Sigmoid colon (tissue), 7 donors: ENCODE data around the gene NKAIN4. TPM values are rescaled to one million over a fixed set of nuclear protein-coding genes. Genes with fewer than 3 reads are reported as not detected.

Experiments used
- DNase-seq: peaks from one replicate; pipeline ENCODE4 v3.0.0-alpha.2; 2019
- H3K27ac ChIP-seq, 4 donors: fragments of 200-600 bp; sonication (generic); one replicate each; pipeline ENCODE4 v1.5.1; 2016 to 2019; ENCODE audit warnings: mild to moderate bottlenecking in 1 of 4
- H3K27me3 ChIP-seq, 3 donors: fragments of 200-600 bp; sonication (generic); one replicate each; pipeline ENCODE4 v1.5.1; 2019; ENCODE audit warnings: mild to moderate bottlenecking in 1 of 3
- H3K36me3 ChIP-seq, 4 donors: fragments of 200-600 bp; sonication (generic); one replicate each; pipeline ENCODE4 v1.5.1; 2016 to 2019
- H3K4me1 ChIP-seq, 4 donors: fragments of 200-600 bp; sonication (generic); one replicate each; pipeline ENCODE4 v1.5.1; 2017 to 2019
- H3K4me3 ChIP-seq, 4 donors: fragments of 200-600 bp; sonication (generic); one replicate each; pipeline ENCODE4 v1.5.1; 2017 to 2019; ENCODE audit warnings: mild to moderate bottlenecking in 2 of 4, moderate library complexity in 1 of 4
- H3K9me3 ChIP-seq, 4 donors: fragments of 200-600 bp in 3 of 4; sonication (generic) in 3 of 4; one replicate each; pipeline versions ENCODE4 v1.5.1 to v1.6.1; 2013 to 2019
- EP300 ChIP-seq, 4 donors: sonication (generic); formaldehyde crosslinking; IDR thresholded peaks; one replicate each; pipeline ENCODE4 v1.6.1; 2017; ENCODE audit warnings: antibody characterized with exemption in 4 of 4
- POLR2A ChIP-seq, 2 donors: fragments of 450-650 bp; IDR thresholded peaks; one replicate each; pipeline ENCODE4 v1.6.1; 2016; ENCODE audit warnings: antibody characterized with exemption in 2 of 2, mild to moderate bottlenecking in 2 of 2, moderate library complexity in 2 of 2
- POLR2AphosphoS5 ChIP-seq, 4 donors: sonication (generic); formaldehyde crosslinking; IDR thresholded peaks; one replicate each; pipeline ENCODE4 v1.6.1; 2017; ENCODE audit warnings: antibody characterized with exemption in 4 of 4
- WGBS, 2 donors: extraction: QIAGEN DNeasy Blood & Tissue Kit; methylation state at CpG; one replicate each; pipeline ENCODE4 v1.1.7; 2013; 5-methylcytosine and 5-hydroxymethylcytosine counted together
- intact Hi-C: fragments of 100-400 bp; cut with DNase I; formaldehyde crosslinking; loops from one replicate; pipeline ENCODE4 v1.15.1; 2023
- polyA plus RNA-seq, 3 donors: library from polyadenylated mRNA; stranded (reverse); fragments of 200-250 nt; gene quantifications; one replicate each; pipeline ENCODE4 v1.2.3, GENCODE V29; 2013
- total RNA-seq, 4 donors: library from RNA; depleted of rRNA; stranded (reverse); fragments of >200 nt; gene quantifications; one replicate each; pipeline ENCODE4 v1.1.0, GENCODE V29; 2016
- TF ChIP-seq, protein P1 (sequence below), 4 experiments: fragments of 450-650 bp in 3 of 4; fragments of 200-600 bp in 1 of 4; IDR thresholded peaks; one replicate each; pipeline ENCODE4 v1.5.1; 2016 to 2019; ENCODE audit warnings: antibody characterized with exemption in 4 of 4, mild to moderate bottlenecking in 3 of 4, moderate library complexity in 2 of 4
- donor health status: healthy with polysubstance abuse.
- donor health status: Bipolar disorder and iron deficiency.
- donor health status: healthy.

The NKAIN4 gene
- total and polyA plus RNA-seq, 7 donors = 0.33 to 4.4 (median 0.95) TPM; not detected in 2

DNA sequence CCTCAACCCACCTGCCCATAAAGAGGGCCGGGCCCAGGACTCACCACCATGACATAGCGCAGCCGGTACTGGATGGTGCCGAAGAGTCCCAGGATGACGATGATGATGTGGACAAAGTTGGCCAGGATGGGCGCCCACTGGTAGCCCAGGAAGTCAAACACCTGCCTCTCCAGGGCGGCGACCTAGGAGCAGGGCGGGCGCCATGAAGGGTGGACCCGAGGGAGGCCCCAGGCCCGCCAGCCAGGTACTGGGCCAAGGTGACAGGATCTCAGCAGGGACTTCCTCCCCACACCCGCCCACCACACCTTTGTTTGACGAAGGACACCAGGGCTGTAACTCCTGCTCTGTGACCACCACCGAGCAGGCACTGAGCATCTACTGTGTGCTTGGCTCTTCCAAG lies 4.4 kb downstream of the NKAIN4 start:
- TF ChIP-seq POLR2AphosphoS5 (IDR thresholded peaks at IDR 0.05) (no peak), POLR2A (IDR thresholded peaks at IDR 0.05) (no peak), EP300 (IDR thresholded peaks at IDR 0.05) (no peak)
- TF ChIP-seq, protein P1, sequence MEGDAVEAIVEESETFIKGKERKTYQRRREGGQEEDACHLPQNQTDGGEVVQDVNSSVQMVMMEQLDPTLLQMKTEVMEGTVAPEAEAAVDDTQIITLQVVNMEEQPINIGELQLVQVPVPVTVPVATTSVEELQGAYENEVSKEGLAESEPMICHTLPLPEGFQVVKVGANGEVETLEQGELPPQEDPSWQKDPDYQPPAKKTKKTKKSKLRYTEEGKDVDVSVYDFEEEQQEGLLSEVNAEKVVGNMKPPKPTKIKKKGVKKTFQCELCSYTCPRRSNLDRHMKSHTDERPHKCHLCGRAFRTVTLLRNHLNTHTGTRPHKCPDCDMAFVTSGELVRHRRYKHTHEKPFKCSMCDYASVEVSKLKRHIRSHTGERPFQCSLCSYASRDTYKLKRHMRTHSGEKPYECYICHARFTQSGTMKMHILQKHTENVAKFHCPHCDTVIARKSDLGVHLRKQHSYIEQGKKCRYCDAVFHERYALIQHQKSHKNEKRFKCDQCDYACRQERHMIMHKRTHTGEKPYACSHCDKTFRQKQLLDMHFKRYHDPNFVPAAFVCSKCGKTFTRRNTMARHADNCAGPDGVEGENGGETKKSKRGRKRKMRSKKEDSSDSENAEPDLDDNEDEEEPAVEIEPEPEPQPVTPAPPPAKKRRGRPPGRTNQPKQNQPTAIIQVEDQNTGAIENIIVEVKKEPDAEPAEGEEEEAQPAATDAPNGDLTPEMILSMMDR (IDR thresholded peaks at IDR 0.05) = no peak

DNA sequence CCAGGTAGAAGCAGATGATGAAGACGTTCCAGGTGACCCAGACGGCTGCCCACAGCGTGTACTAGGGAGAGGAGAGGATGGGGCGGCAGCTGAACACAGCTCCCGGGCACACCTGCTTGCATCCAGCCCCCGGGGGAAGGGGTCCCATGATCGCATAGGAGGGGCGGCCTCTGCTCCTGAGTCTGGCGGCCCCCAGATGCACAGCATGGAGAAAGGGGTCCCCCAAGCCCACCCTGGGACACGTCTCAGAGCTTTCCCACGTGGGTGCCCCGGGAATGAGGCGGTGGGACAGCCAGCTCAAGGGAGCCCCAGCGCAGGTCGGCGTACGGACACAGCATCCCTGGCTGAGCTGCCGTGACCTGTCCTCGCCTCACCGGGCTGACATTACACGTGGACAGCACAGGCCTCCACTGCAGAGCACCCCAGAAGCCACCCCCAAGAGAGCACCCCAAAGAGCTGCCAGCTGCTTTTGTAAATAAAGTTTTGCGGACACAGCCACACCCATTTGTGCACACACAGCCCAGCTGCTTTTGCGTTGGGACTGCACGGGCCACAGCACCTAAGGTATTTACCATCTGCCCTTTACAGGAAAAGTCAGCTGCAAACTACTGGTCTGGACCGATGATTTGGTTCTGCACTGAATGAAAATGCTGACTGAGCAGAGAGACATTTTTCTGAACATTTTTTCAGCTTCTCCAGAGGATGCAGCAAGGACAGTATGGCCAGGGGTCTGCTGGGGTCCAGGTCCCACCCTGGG lies 5.2 kb downstream of the NKAIN4 start:
- WGBS, 2 donors = 63 to 72% methylated on average over 25 of the region's 25 CpGs
- no peak overlapping the region for H3K27ac ChIP-seq
- peaks cover 0 to 10% (median 8%) of the 10 kb centered on the region in 4 donors for H3K4me1 ChIP-seq
- DNase-seq = no peak
- no peaks in the 10 kb centered on the region for H3K36me3 ChIP-seq
- H3K4me3 ChIP-seq = no peak overlapping the region
- H3K27me3 ChIP-seq = peaks cover 13 to 74% (median 38%) of the 10 kb centered on the region in 3 donors
- no peak for TF ChIP-seq EP300 (IDR thresholded peaks at IDR 0.05)
- no peak for TF ChIP-seq POLR2AphosphoS5 (IDR thresholded peaks at IDR 0.05)
- TF ChIP-seq POLR2A (IDR thresholded peaks at IDR 0.05) = no peak
- TF ChIP-seq, protein P1 (IDR thresholded peaks at IDR 0.05) = no peak
- intact Hi-C loops = no loop called here
- H3K9me3 ChIP-seq = no peaks in the 10 kb centered on the region

More for the DNA sequence above, 4.4 kb downstream of the NKAIN4 start:
- Histone ChIP-seq H3K4me3 (no peak overlapping the region), H3K27ac (no peak overlapping the region), H3K9me3 (no peaks in the 10 kb centered on the region), H3K4me1 (peaks cover 0 to 17% (median 15%) of the 10 kb centered on the region in 4 donors), H3K27me3 (peaks cover 22 to 82% (median 47%) of the 10 kb centered on the region in 3 donors), H3K36me3 (no peaks in the 10 kb centered on the region)
- 73 to 82% methylated on average over 15 of the region's 15 CpGs for WGBS, 2 donors
- DNase-seq = no peak
- intact Hi-C loops = no loop called here

DNA sequence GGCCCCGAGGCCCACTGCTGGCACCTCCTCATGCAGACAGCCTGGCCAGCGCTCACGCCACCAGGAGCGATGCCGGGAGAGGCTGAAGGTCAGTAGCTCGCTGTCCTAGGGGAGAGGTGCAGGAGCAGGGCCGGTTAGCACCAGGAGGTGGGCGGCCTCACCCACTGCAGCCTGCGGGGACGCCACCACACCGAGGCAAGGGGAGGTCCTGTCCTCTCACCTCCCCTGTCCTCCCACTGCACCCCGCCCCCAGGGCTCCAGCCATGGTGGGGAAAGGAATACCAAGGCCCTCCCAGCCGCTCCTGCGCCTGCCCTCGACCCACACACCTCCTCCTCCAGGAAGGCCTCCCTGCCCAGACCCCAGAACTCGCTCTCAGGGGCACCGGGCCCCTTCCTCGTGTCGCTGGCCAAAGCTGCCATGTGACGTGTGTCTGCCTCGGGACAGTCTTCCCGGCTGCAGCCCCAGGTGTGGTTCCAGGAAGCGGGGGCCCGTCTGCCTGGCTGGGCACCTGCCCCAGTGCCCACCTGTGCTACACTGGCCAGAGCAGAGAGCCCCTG lies 6.5 kb downstream of the NKAIN4 start:
- no peak for TF ChIP-seq POLR2AphosphoS5 (IDR thresholded peaks at IDR 0.05)
- TF ChIP-seq POLR2A (IDR thresholded peaks at IDR 0.05) = no peak
- TF ChIP-seq EP300 (IDR thresholded peaks at IDR 0.05) = no peak
- TF ChIP-seq, protein P1 (IDR thresholded peaks at IDR 0.05) = no peak
- no peaks in the 10 kb centered on the region for H3K9me3 ChIP-seq
- H3K4me1 ChIP-seq = no peaks in the 10 kb centered on the region
- H3K27ac ChIP-seq = no peak overlapping the region
- H3K4me3 ChIP-seq = no peak overlapping the region
- 45 to 68% methylated on average over 24 of the region's 24 CpGs for WGBS, 2 donors
- DNase-seq = no peak
- peaks cover 3 to 61% (median 26%) of the 10 kb centered on the region in 3 donors for H3K27me3 ChIP-seq
- no peaks in the 10 kb centered on the region for H3K36me3 ChIP-seq
- intact Hi-C loops = no loop called here

DNA sequence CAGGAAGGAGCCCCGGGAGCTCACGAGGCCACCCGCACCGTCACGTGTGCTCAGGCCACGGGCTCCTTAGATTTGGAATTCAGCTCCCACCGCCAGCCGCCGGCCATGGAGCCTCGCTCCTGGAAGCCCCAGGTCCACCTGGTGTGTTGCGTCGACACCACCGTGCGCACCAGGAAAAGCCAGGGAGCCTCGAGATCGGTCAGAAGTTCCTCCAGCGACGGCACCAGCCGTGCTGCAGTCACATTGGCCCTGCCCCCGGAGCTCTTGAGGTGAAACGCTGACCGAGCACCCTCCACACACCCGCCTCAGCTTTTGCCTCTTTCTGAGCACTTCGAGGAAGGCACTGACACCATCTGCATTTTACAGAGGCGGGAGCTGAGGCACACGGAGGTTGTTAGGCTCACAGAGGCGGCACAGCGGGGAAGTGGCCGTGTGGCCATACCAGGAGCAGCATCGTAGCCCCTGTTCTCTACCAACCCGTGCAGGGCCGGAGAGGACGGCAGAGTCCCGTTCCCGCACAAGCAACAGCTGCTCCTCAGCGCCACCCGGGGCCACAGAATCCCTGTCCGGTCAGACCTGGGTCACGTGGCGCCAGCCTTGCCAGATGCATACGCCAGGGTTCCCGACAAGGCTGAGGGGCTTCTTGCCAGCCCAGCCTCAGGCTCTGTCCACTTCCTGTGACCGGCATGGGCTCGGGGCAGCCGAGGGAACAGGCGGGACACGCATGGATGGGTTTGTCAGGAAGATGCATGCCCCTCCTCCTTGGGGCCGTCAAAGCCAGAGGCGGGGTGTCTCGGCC lies 7.6 kb downstream of the NKAIN4 start:
- H3K4me3 ChIP-seq = no peak overlapping the region
- H3K27me3 ChIP-seq = peaks cover 0 to 50% (median 17%) of the 10 kb centered on the region in 3 donors
- intact Hi-C loops = no loop called here
- 46 to 48% methylated on average over 50 of the region's 50 CpGs for WGBS, 2 donors
- H3K27ac ChIP-seq = no peak overlapping the region
- DNase-seq = no peak
- H3K36me3 ChIP-seq = no peaks in the 10 kb centered on the region
- H3K4me1 ChIP-seq = no peaks in the 10 kb centered on the region
- H3K9me3 ChIP-seq = no peaks in the 10 kb centered on the region
- TF ChIP-seq POLR2AphosphoS5 (IDR thresholded peaks at IDR 0.05) (no peak), EP300 (IDR thresholded peaks at IDR 0.05) (no peak), POLR2A (IDR thresholded peaks at IDR 0.05) (no peak)
- TF ChIP-seq, protein P1 (IDR thresholded peaks at IDR 0.05) = no peak
